Stomach smooth muscle (tissue), 2 donors: ENCODE results near the gene POU2F2.

ENCODE experiments used
- H3K27ac ChIP-seq: one replicate; pipeline ENCODE4 v1.7.0; 2013; ENCODE audit warnings: mild to moderate bottlenecking, low read length, inconsistent platforms
- H3K27me3 ChIP-seq, 2 donors: one replicate each; pipeline ENCODE4 v1.7.0; 2013; ENCODE audit warnings: low read length in 2 of 2; ENCODE audit not compliant: insufficient read depth in 2 of 2, control insufficient read depth in 1 of 2
- H3K36me3 ChIP-seq, 2 donors: one replicate each; pipeline ENCODE4 v1.7.0; 2013; ENCODE audit warnings: low read length in 2 of 2; ENCODE audit not compliant: control insufficient read depth in 2 of 2, insufficient read depth in 2 of 2
- H3K4me1 ChIP-seq: one replicate; pipeline ENCODE4 v1.7.0; 2013; ENCODE audit warnings: low read length; ENCODE audit not compliant: control insufficient read depth, insufficient read depth
- H3K4me3 ChIP-seq, 2 donors: one replicate each; pipeline ENCODE4 v1.7.0; 2013; ENCODE audit warnings: low read length in 2 of 2
- H3K9ac ChIP-seq, 2 donors: one replicate each; pipeline ENCODE4 v1.7.0; 2013; ENCODE audit warnings: low read length in 2 of 2, mild to moderate bottlenecking in 1 of 2
- H3K9me3 ChIP-seq, 2 donors: one replicate each; pipeline ENCODE4 v1.7.0; 2013; ENCODE audit warnings: low read length in 2 of 2; ENCODE audit not compliant: control insufficient read depth in 2 of 2
- donor health status: healthy.
- donor health status: Pancreatic carcinoma.

POU2F2 gene

DNA sequence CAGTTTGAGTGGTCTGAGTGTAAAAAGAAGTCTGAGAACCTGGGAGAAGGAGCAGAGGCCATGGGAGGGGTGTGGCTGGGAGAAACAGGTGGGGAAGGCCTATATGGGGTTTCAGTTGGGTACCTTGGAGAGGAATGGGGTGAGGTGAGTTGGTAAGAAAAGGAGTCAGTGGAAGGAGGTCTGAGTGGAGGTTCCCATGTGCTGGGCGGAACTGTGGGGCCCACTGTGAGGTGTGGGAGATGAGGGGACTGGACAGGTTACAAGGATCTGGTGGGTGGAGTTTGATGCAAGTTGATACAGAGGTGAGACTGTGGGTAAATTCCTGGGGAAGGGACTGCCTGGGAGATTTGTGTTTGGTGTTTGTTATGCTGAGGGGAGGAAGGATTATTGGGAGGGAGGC is 54.2 kb downstream of the POU2F2 start:
- Histone ChIP-seq H3K9me3 (no peaks in the 10 kb centered on the region), H3K4me3 (no peak overlapping the region), H3K27ac (no peak overlapping the region), H3K9ac (peak overlapping the region in 1 of 2 donors; percentile 92), H3K36me3 (peaks cover 20 to 34% of the 10 kb centered on the region in 2 donors), H3K27me3 (no peaks in the 10 kb centered on the region), H3K4me1 (peaks cover 19% of the 10 kb centered on the region)

GRCh38 chr19:42076380-42076944 is 55.8 kb downstream of the POU2F2 start:
- H3K9me3 ChIP-seq = no peaks in the 10 kb centered on the region
- peak overlapping the region; percentile 91 to 92 for H3K9ac ChIP-seq
- peaks cover 19% of the 10 kb centered on the region for H3K4me1 ChIP-seq
- H3K36me3 ChIP-seq = peaks cover 20 to 31% of the 10 kb centered on the region in 2 donors
- peak overlapping the region; percentile 78 to 91 for H3K4me3 ChIP-seq
- peak overlapping the region; percentile 46 for H3K27ac ChIP-seq
- H3K27me3 ChIP-seq = no peaks in the 10 kb centered on the region

- H3K9me3 ChIP-seq = no peaks in the 10 kb centered on the region
- peaks cover 20% of the 10 kb centered on the region for H3K4me1 ChIP-seq
- peak within 1 kb of the TSS; percentile 91 to 96 for H3K4me3 ChIP-seq
- H3K9ac ChIP-seq = peak within 1 kb of the TSS; percentile 99 to 100
- peaks cover 14 to 24% of the 10 kb centered on the region in 2 donors for H3K36me3 ChIP-seq
- H3K27ac ChIP-seq = peak within 1 kb of the TSS; percentile 99
- H3K27me3 ChIP-seq = no peaks in the 10 kb centered on the region
Observed at GRCh38 chr19:42075616-42076379, 56.4 kb downstream of the POU2F2 start, which contains the start of gene ZNF574. TSS of gene ZNF574 (plus strand) at chr19:42076166. CDS start at chr19:42078607, 2,441 bp downstream.

DNA sequence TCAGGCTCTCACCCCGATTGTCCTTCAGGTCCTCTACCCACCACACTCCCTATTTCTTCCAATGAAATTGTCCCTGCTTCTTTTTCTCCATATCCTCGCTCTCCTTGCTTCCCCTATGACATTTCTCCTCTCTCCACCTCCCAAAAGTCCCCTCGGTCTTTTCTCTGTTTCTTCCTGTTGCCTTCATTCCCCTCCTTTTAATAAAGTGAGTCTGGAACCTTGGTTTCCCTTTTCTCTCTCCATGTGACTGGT is 57.0 kb downstream of the POU2F2 start:
- H3K27me3 ChIP-seq = no peaks in the 10 kb centered on the region
- peak overlapping the region; percentile 91 to 96 for H3K4me3 ChIP-seq
- H3K4me1 ChIP-seq = peaks cover 25% of the 10 kb centered on the region
- H3K9me3 ChIP-seq = no peaks in the 10 kb centered on the region
- peak overlapping the region; percentile 99 for H3K27ac ChIP-seq
- H3K36me3 ChIP-seq = peaks cover 9 to 19% of the 10 kb centered on the region in 2 donors
- H3K9ac ChIP-seq = peak overlapping the region; percentile 99 to 100

DNA sequence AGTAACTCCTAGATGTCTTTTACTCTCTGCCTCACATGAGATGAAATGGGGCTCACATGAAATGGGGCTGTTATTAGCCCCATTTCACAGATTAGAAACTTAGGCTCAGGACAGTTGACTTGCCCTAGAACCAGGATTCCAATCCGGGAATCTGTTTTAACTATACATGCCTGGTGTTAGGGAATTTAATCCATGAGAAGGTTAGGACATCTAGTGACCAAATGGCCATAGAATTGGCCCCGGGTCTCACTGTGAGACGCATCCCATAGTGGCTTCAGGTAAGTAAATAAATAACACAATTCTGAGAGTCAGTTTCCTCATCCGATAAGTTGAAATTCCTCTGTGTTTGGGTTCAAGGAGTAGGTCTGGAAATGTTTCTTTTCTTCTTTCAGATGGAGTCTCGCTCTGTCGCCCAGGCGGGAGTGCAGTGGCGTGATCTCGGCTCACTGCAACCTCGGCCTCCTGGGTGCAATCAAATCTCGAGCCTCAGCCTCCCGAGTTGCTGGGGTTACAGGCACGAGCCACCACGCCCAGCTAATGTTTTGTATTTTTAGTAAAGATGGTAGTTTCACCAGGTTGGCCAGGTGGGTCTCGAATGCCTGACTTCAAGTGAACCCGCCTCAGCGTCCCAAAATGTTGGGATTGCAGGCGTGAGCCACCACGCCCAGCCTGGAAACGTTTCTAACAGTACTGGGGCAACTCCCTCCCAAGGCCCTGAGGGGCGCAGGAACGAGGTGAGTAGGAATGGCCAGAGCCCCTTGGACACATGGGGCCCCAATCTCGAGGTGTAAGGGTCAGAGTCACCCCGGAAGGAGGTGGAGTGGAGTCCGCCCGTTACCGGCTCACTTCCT is 57.5 kb downstream of the POU2F2 start:
- peak overlapping the region; percentile 99 for H3K27ac ChIP-seq
- H3K4me1 ChIP-seq = peaks cover 27% of the 10 kb centered on the region
- peak overlapping the region; percentile 91 to 96 for H3K4me3 ChIP-seq
- no peaks in the 10 kb centered on the region for H3K27me3 ChIP-seq
- peaks cover 3 to 14% of the 10 kb centered on the region in 2 donors for H3K36me3 ChIP-seq
- H3K9me3 ChIP-seq = no peaks in the 10 kb centered on the region
- peak overlapping the region; percentile 99 to 100 for H3K9ac ChIP-seq

- Histone ChIP-seq H3K27ac (no peak overlapping the region), H3K27me3 (no peaks in the 10 kb centered on the region), H3K4me3 (no peak overlapping the region), H3K9me3 (no peaks in the 10 kb centered on the region), H3K9ac (no peak overlapping the region), H3K4me1 (peaks cover 27% of the 10 kb centered on the region), H3K36me3 (peaks cover 0 to 2% of the 10 kb centered on the region in 2 donors)
Observed at GRCh38 chr19:42071247-42071646, 61.0 kb downstream of the POU2F2 start.

DNA sequence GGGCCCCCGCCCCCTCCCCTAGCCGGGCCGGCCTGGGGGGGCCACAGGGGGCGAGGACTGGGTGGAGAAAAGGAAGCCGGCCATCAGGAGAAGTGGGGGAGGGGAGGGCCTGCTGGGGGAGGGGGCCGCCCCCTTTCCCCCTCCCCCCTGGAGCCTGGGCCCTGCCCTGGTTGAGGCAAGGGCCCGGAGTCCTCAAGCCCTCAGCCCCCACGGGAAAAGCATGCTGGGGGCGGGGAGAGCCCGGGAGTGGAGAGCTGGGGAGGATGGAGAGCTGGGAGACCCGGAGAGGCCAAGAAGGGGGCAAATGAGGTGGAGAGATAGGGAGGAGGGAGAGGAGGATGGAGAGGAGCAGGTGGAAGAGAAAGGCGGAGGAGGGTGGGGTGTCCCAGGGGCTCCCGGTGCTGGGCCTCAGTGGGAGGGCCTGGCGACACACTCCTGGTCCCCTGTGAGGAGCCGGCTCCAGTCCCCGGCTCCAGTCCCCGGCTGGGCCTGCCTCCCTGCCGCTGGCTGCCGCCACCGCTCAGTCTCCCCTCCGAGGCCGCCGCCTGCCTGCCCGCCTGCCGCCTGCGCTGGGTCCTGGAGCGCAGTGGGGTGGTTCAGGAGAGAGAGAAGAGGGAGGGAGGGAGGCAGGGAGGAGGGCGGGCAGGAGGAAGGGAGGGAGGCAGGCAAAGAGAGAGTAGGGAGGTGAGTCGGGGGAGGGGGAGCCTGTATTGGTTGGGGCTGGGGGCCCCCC is 62.5 kb downstream of the POU2F2 start, which contains the start of gene GRIK5:
GRIK5 (minus strand) TSS at position 588 of the 733 bp plus-strand sequence. CDS start 4,436 bp downstream, outside the sequence.
- no peaks in the 10 kb centered on the region for H3K9me3 ChIP-seq
- H3K9ac ChIP-seq = peak within 1 kb of the TSS; percentile 74 to 78
- peak within 1 kb of the TSS; percentile 58 for H3K27ac ChIP-seq
- H3K4me1 ChIP-seq = peaks cover 21% of the 10 kb centered on the region
- H3K4me3 ChIP-seq = peak within 1 kb of the TSS; percentile 66 to 78
- H3K36me3 ChIP-seq = peaks cover 0 to 2% of the 10 kb centered on the region in 2 donors
- H3K27me3 ChIP-seq = no peaks in the 10 kb centered on the region

DNA sequence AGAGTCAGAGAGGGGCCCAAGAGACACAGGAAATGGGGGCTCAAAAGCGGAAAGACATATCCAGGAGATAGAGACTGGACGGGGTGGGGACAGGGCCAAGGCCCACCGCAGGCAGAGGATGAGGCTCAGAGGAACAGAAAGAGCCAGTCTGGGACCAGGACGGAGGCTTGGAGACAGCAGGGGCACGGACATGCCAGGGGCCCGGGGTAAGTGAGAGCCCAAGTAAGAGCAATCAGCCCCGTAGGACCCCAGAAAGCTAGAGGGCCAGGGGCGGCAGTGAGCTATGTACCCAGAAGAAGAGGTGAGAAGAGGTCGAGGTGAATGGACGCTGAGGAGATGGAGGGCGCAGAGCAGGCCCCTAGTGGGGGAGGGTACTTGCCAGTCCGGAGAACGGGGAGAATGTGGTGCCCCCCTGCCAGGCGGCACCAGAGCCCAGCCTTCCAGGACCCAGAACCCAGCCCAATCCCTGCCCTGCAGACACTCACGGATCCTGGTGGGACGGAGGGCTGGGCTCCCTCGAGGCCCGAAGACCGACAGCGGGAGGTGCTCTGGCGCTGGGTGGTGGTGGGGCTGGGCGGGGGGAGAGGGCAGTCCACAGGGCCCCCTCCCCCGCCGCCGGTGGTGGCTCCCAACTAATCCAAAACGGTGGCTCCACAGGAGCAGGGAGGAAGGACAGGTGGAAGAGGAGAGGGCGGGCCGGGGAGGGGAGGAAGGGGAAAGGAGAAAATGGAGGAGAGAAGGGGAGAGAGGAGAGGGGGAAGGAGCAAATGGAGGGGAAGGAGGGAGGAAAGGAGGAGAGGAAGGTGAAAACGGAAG is 63.3 kb downstream of the POU2F2 start:
- peaks cover 21% of the 10 kb centered on the region for H3K4me1 ChIP-seq
- no peaks in the 10 kb centered on the region for H3K9me3 ChIP-seq
- H3K27me3 ChIP-seq = no peaks in the 10 kb centered on the region
- H3K36me3 ChIP-seq = peaks cover 0 to 2% of the 10 kb centered on the region in 2 donors
- H3K4me3 ChIP-seq = peak overlapping the region; percentile 66 to 78
- H3K27ac ChIP-seq = peak overlapping the region; percentile 58
- peak overlapping the region; percentile 69 to 74 for H3K9ac ChIP-seq

- peak overlapping the region; percentile 58 for H3K27ac ChIP-seq
- H3K27me3 ChIP-seq = no peaks in the 10 kb centered on the region
- no peaks in the 10 kb centered on the region for H3K9me3 ChIP-seq
- peaks cover 21% of the 10 kb centered on the region for H3K4me1 ChIP-seq
- peak overlapping the region; percentile 69 to 74 for H3K9ac ChIP-seq
- peak overlapping the region; percentile 27 to 78 for H3K4me3 ChIP-seq
- H3K36me3 ChIP-seq = peaks cover 0 to 6% of the 10 kb centered on the region in 2 donors
Observed at GRCh38 chr19:42068361-42068755, 63.9 kb downstream of the POU2F2 start.
